HUES64 (cell line): ENCODE measurements around the gene MAPK11.

ENCODE experiments used
- H3K27ac ChIP-seq: 2 replicates; pipeline ENCODE4 v1.7.0; 2013; ENCODE audit warnings: low read depth, low read length, inconsistent platforms
- H3K27me3 ChIP-seq: 2 replicates; pipeline ENCODE4 v1.6.1; 2013; ENCODE audit warnings: mild to moderate bottlenecking, low read length; ENCODE audit not compliant: insufficient read depth
- H3K36me3 ChIP-seq: 2 replicates; pipeline ENCODE4 v1.6.1; 2013; ENCODE audit warnings: mild to moderate bottlenecking, low read length; ENCODE audit not compliant: insufficient read depth
- H3K4me1 ChIP-seq: 2 replicates; pipeline ENCODE4 v1.6.1; 2013; ENCODE audit warnings: mild to moderate bottlenecking, low read length, moderate library complexity; ENCODE audit not compliant: insufficient read depth
- H3K4me3 ChIP-seq: 2 replicates; pipeline ENCODE4 v1.5.1; 2013; ENCODE audit warnings: mild to moderate bottlenecking, low read length, moderate library complexity
- H3K9ac ChIP-seq: 2 replicates; pipeline ENCODE4 v1.6.1; 2013; ENCODE audit warnings: mild to moderate bottlenecking, low read depth, low read length
- H3K9me3 ChIP-seq: 2 replicates; pipeline ENCODE4 v1.6.1; 2013; ENCODE audit warnings: low read depth, low read length; ENCODE audit not compliant: insufficient read depth
- WGBS: fragments of 150-250, 120-280 bp; methylation state at CpG from one replicate; pipeline ENCODE4 v1.1.7; 2013; ENCODE audit warnings: missing lambda C conversion rate; 5-methylcytosine and 5-hydroxymethylcytosine counted together

MAPK11 gene

DNA sequence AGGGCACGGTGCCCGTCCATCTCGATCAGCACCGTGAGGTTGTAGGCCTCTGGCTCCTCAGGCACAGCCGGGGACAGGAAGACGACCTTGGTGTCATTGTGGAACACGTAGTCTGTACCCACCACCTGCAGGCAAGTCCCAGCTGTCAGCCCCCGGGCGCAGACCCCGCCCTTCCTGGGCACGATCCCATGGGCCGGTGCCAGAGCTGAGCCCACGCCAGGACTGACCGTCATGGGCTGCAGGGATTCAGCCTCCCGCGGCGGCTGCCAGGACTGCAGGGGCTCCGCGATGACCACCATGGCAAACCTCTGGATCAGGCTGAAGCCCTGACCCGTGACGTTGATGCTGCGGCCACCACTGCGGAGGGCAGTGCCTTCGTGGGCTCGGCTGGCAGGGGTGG lies 11.8 kb upstream of the MAPK11 start:
- Histone ChIP-seq H3K4me3 (no peak overlapping the region), H3K36me3 (peaks cover 75% of the 10 kb centered on the region), H3K9ac (no peak overlapping the region), H3K9me3 (no peaks in the 10 kb centered on the region), H3K4me1 (no peaks in the 10 kb centered on the region), H3K27me3 (no peaks in the 10 kb centered on the region), H3K27ac (no peak overlapping the region)
- WGBS = 95% methylated on average over 25 of the region's 25 CpGs

DNA sequence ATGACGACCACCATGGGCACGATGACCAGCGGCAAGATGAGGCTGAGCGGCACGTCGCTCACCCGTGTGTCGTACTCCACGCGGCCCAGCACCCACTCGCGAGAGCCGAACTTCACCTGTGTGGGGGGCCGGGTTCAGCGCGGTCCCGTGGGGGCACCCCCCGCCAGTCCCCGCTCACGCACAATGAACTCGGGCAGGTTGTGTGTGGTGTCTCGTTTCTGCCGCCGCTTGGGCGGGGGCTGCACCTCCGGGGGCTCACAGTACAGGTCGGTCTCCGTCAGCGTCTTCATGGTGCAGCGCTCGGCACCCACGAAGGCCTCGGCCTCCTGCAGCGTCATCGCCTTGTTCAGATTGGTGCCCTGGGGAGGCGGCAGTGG lies 11.2 kb upstream of the MAPK11 start:
- Histone ChIP-seq H3K4me3 (no peak overlapping the region), H3K27me3 (no peaks in the 10 kb centered on the region), H3K36me3 (peaks cover 77% of the 10 kb centered on the region), H3K27ac (no peak overlapping the region), H3K9ac (no peak overlapping the region), H3K9me3 (0 out of 2 replicates have a peak, but pooled peaks cover 5% of the 10 kb centered on the region), H3K4me1 (no peaks in the 10 kb centered on the region)
- 97% methylated on average over 36 of the region's 36 CpGs for WGBS

DNA sequence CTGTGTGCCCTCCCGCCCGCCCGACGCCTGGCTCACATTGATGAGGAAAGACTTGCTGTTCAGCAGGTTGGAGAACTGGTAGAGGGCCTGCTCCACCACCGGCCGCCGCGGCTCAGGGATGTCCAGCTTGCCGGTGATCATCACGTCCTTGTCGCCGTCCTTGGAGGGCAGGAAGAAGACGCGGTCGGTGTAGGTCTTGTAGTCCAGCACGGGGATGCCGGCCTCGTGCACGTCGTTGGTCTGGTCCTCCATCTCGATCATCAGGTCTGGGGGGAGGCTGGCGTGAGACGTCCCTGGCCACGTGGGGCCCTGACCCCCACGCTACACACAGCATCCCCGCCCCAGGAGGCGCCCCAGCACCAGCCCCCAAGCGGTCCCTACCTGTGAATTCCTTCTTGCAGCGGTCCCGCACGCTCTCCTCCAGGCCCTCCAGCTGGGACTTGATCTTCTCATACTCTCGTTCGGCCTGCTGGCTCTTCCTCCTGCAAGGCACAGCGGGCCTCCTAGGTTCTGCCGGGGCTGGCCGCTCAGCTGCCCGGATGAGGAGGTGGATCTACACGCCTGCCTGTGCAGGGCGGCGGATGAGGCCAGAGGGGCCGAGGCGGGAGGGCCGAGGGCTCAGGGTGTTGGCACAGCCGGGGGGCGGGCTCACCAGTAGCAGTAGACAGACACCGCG lies 10.7 kb upstream of the MAPK11 start:
- no peaks in the 10 kb centered on the region for H3K4me1 ChIP-seq
- no peak overlapping the region for H3K27ac ChIP-seq
- no peak overlapping the region for H3K9ac ChIP-seq
- H3K27me3 ChIP-seq = no peaks in the 10 kb centered on the region
- 97% methylated on average over 47 of the region's 47 CpGs for WGBS
- H3K9me3 ChIP-seq = 0 out of 2 replicates have a peak, but pooled peaks cover 7% of the 10 kb centered on the region
- H3K36me3 ChIP-seq = peaks cover 76% of the 10 kb centered on the region
- no peak overlapping the region for H3K4me3 ChIP-seq

DNA sequence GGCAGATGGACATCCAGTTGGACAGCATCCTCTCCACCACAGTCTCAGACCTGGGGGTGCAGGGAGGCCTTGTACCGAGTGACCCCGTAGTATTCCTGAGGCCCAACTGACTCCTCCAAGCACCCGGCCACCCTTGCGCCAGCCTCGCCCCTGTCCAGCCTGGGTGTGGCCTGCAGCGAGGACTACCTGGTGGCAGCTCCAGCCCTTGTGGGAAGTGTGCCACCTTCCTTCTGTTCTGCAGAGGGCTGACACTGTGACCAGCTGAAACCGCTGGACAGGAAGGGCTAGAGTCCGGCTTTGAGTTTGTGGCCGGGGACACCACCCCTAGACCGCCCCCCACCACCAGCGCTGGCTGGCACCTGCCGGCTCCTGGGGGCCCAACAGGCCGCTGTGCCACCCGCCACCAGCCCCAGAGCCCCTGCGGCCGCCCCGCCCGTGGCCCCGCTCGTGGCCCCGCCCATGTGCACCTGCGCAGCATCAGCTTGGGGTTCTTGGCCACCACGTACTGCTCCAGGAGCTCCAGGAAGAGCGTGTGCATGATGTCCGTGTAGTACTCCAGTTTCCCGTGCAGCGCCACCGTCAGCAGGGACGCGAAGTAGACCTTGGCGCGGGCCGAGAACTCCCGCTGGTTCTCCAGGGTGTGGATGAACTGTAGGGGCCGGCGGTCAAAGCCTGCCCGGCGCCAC lies 10.0 kb upstream of the MAPK11 start:
- Histone ChIP-seq H3K4me1 (no peaks in the 10 kb centered on the region), H3K9ac (no peak overlapping the region), H3K4me3 (no peak overlapping the region), H3K36me3 (peaks cover 80% of the 10 kb centered on the region), H3K27ac (no peak overlapping the region), H3K9me3 (0 out of 2 replicates have a peak, but pooled peaks cover 7% of the 10 kb centered on the region), H3K27me3 (no peaks in the 10 kb centered on the region)
- 96% methylated on average over 38 of the region's 38 CpGs for WGBS

DNA sequence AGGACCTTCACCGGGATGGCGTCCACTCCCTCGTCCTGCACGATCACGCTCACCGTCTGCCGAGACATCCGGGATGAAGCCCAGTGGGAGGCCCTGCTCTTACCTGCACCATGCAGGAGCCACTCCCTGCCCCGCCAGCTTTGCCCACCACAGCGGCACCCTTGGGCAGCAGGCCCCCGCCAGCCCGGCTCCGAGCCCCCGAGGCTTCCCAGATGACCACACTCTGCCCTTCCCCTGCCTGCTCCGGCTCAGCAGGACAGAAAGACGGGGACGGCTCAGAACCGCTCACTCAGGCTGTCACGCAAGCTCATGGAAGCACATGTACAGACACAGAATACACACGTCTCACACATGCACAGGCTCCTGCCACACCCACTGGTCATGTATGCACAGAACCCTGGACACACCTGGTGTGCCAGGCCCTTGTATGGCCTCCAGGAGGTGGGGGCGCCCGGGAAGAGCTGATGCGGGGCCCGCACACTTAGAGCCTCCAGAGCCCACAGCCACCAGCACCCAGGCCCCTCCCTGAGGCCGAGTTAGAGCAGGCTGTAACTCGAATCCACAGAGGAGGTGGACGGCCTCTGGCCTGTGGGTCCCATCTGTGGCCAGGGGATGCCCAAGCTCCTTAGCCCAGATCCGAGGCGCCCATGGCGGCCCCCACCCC lies 8.9 kb upstream of the MAPK11 start:
- Histone ChIP-seq H3K27ac (no peak overlapping the region), H3K9ac (no peak overlapping the region), H3K9me3 (0 out of 2 replicates have a peak, but pooled peaks cover 7% of the 10 kb centered on the region), H3K4me3 (no peak overlapping the region), H3K4me1 (no peaks in the 10 kb centered on the region), H3K27me3 (no peaks in the 10 kb centered on the region), H3K36me3 (peaks cover 83% of the 10 kb centered on the region)
- WGBS = 94% methylated on average over 30 of the region's 30 CpGs

DNA sequence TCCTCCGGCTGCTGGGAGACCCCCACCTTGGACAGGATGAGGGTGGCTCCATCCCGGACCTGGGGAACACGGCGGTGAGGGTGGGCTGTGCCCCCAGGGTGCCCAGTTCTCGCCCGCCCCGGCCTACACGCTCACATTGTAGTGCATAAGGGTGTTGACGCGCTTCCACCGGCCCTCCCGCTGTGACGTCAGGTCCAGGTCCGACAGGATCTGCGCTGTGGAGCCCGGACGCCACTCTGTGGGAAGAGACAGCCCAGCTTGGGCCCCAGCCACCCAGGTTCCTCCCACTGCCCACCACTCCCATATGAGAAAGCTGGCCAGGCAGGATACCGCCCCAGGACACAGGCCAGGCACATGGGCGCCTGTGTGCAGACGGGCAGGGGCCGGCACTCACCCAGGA lies 8.3 kb upstream of the MAPK11 start:
- no peak overlapping the region for H3K9ac ChIP-seq
- 0 out of 2 replicates have a peak, but pooled peaks cover 7% of the 10 kb centered on the region for H3K9me3 ChIP-seq
- H3K4me1 ChIP-seq = no peaks in the 10 kb centered on the region
- H3K27me3 ChIP-seq = no peaks in the 10 kb centered on the region
- peaks cover 79% of the 10 kb centered on the region for H3K36me3 ChIP-seq
- H3K4me3 ChIP-seq = no peak overlapping the region
- WGBS = 95% methylated on average over 21 of the region's 21 CpGs
- H3K27ac ChIP-seq = no peak overlapping the region

DNA sequence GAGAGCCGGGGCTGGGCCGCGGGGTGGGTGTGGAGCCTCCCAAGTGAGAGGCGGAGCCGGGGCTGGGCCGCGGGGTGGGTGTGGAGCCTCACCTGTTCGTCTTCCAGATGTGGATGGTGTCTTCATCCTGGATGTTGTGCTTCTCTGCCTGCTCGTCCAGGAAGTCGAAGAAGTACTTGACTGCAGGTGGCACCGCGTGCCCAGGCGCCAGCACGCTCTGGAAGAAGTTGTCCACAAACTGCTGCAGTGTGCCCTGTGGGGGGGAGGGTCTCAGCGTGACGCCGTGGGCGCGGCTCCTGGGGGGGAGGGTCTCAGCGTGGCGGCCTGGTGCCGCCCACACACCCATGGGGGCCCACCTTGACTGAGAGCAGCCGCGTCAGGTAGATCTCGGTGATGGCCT lies 7.6 kb upstream of the MAPK11 start:
- WGBS = 93% methylated on average over 25 of the region's 25 CpGs
- H3K4me3 ChIP-seq = no peak overlapping the region
- peaks cover 74% of the 10 kb centered on the region for H3K36me3 ChIP-seq

DNA sequence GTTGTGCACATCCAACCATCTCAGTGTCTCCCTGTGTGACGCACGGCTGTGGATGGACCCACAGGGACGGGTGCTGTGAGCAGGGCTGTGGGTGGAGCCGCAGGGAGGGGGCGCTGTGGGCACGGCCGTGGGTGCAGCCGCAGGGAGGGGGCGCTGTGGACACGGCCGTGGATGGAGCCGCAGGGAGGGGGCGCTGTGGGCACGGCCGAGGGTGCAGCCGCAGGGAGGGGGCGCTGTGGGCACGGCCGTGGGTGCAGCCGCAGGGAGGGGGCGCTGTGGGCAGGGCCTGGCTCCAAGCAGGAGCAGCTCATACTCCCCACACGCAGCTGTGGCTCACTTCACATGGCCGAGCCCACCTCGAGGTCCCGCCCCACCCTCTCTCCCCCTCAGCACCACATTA lies 6.0 kb upstream of the MAPK11 start:
- 86% methylated on average over 25 of the region's 25 CpGs for WGBS
- peaks cover 58% of the 10 kb centered on the region for H3K36me3 ChIP-seq
- no peak overlapping the region for H3K9ac ChIP-seq
- no peak overlapping the region for H3K27ac ChIP-seq
- H3K9me3 ChIP-seq = 0 out of 2 replicates have a peak, but pooled peaks cover 7% of the 10 kb centered on the region
- H3K4me1 ChIP-seq = peaks cover 3% of the 10 kb centered on the region; the same call in 1 of the 2 replicates
- H3K4me3 ChIP-seq = no peak overlapping the region
- H3K27me3 ChIP-seq = peaks cover 4% of the 10 kb centered on the region

More for the DNA sequence above, 7.6 kb upstream of the MAPK11 start:
- Histone ChIP-seq H3K9me3 (0 out of 2 replicates have a peak, but pooled peaks cover 7% of the 10 kb centered on the region), H3K4me1 (no peaks in the 10 kb centered on the region; the same call in 1 of the 2 replicates), H3K27me3 (no peaks in the 10 kb centered on the region), H3K27ac (no peak overlapping the region), H3K9ac (no peak overlapping the region)

DNA sequence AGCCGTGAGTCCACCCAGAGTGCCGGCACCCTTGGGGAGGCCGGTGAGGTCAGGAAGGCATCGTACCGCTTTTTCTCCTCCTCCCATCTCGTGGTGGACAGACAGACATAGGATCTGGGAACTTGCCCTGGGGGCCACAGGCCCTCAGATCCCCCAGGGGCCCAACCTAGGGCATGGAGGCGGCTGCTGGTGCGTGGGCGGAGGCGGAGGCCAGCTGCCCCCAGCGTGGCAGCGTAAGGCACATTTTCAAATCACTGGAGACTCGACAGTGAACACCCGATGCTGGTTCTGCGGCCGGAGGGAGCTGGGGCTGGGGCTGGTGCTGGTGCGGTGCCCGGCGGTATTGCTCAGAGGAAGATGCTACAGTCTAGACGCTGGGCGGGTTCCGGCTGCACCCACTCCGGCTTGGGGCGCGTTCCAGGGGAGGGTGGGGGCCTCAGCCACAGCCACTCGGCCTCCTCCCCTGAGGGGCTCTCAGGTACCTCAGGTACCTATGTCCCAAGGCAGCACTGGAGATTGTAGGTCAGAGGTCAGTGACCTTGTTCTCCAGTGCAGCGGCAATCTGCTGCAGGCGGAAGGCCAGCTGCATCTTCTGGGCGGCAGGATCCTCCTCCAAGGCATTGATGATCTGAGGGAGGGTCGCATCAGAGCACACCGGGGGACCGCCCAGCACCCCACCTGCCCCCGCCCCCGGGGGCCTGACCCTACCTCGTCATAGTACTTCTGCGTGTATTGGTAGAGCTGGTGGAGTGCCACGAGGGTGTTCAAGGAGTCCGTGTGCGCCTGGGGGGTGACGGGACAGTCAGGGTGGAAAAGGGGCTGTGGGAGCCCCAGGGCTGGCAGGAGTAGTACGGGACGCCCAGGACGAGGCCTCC lies 5.2 kb upstream of the MAPK11 start:
- H3K9ac ChIP-seq = no peak overlapping the region

DNA sequence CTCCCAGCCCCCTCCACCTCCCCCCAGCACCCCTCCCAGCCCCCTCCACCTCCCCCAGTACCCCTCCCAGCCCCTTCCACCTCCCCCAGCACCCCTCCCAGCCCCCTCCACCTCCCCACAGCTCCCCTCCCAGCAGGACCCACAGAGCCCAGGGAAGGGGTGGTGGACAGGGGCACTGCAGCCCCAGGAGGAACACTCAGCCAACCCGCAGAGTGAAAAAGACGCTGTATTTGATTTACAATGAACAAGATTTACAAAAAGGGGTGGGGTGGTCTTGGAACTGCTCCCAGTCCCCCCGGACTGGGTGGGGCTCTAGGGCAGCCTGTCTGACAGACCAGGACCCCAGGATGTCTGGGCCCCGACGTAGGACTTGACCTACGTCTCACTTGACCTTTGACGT lies 4.6 kb upstream of the MAPK11 start:
- no peak overlapping the region for H3K9ac ChIP-seq
- peaks cover 16% of the 10 kb centered on the region for H3K27me3 ChIP-seq
- peaks cover 46% of the 10 kb centered on the region for H3K36me3 ChIP-seq
- H3K9me3 ChIP-seq = 0 out of 2 replicates have a peak, but pooled peaks cover 7% of the 10 kb centered on the region
- no peak overlapping the region for H3K4me3 ChIP-seq
- no peak overlapping the region for H3K27ac ChIP-seq
- WGBS = 83% methylated on average over 7 of the region's 7 CpGs
- H3K4me1 ChIP-seq = peaks cover 3% of the 10 kb centered on the region; the same call in 1 of the 2 replicates

More for the DNA sequence above, 5.2 kb upstream of the MAPK11 start:
- 95% methylated on average over 43 of the region's 43 CpGs for WGBS
- Histone ChIP-seq H3K4me1 (peaks cover 3% of the 10 kb centered on the region; the same call in 1 of the 2 replicates), H3K27me3 (peaks cover 11% of the 10 kb centered on the region), H3K27ac (no peak overlapping the region), H3K4me3 (no peak overlapping the region), H3K9me3 (0 out of 2 replicates have a peak, but pooled peaks cover 7% of the 10 kb centered on the region), H3K36me3 (peaks cover 53% of the 10 kb centered on the region)
